Panc1 (cell line): ENCODE data around the gene LUZP2. TPM values are rescaled to one million over a fixed set of nuclear protein-coding genes. Genes with fewer than 3 reads are reported as not detected.

Experiments
- ATAC-seq: fragments of 200-7000 bp; cut with Tn5 transposase; 2 replicates; pipeline ENCODE4 v1.9.1; 2020; ENCODE audit warnings: mild to moderate bottlenecking, moderate library complexity
- BruUV-seq: library from RNA; stranded (reverse); fragments of 400-500 nt; replicated peaks from 2 replicates; lab custom pipeline; 2021; lab: Mats Ljungman, UMichigan
- CTCF ChIA-PET: fragments of 300-600 bp; sonication (Branson Sonifier 250); formaldehyde crosslinking; loops from one replicate; lab custom pipeline; 2022; ENCODE audit warnings: antibody characterized with exemption; lab: Charles Lee
- POLR2A ChIA-PET: fragments of 300-600 bp; sonication (Branson Sonifier 250); formaldehyde crosslinking; loops from one replicate; lab custom pipeline; 2022; ENCODE audit warnings: antibody characterized with exemption; lab: Charles Lee
- DNase-seq: peaks from one replicate; pipeline ENCODE4 v3.0.0-alpha.2; 2010; ENCODE audit warnings: low read depth, low spot score
- H3K27ac ChIP-seq: 2 replicates; pipeline ENCODE4 v1.5.1; 2011; ENCODE audit warnings: mild to moderate bottlenecking, low read length, inconsistent platforms
- H3K27me3 ChIP-seq: fragments of 200-500 bp; sonication (Bioruptor generic); 2 replicates; pipeline ENCODE4 v1.6.0; 2014; ENCODE audit warnings: low read length, inconsistent platforms; ENCODE audit not compliant: control insufficient read depth, insufficient read depth
- H3K36me3 ChIP-seq: fragments of 200-500 bp; sonication (Bioruptor generic); 2 replicates; pipeline ENCODE4 v1.5.1; 2014; ENCODE audit warnings: inconsistent platforms, mild to moderate bottlenecking, low read length, moderate library complexity; ENCODE audit not compliant: control insufficient read depth, insufficient read depth
- H3K4me1 ChIP-seq: 2 replicates; pipeline ENCODE4 v1.5.1; 2011; ENCODE audit warnings: inconsistent platforms, mild to moderate bottlenecking, low read length, moderate library complexity; ENCODE audit not compliant: control insufficient read depth, insufficient read depth
- H3K4me3 ChIP-seq, 2 experiments: 2 replicates each; pipeline ENCODE4 v1.5.1; 2011 to 2012; ENCODE audit warnings: low read depth in 2 of 2, low read length in 2 of 2, mild to moderate bottlenecking in 2 of 2, inconsistent platforms in 1 of 2, moderate library complexity in 1 of 2
- H3K9me3 ChIP-seq: fragments of 200-500 bp; sonication (Bioruptor generic); 2 replicates; pipeline ENCODE4 v1.5.1; 2014; ENCODE audit warnings: low read depth, mild to moderate bottlenecking, inconsistent platforms, low read length, moderate library complexity; ENCODE audit not compliant: control insufficient read depth, insufficient read depth
- CTCF ChIP-seq: fragments of 450-650 bp; IDR thresholded peaks from 2 replicates; pipeline ENCODE4 v1.5.1; 2017; ENCODE audit warnings: mild to moderate bottlenecking
- POLR2AphosphoS5 ChIP-seq: IDR thresholded peaks from 2 replicates; pipeline ENCODE4 v1.6.1; 2012; ENCODE audit warnings: mild to moderate bottlenecking, low read depth, low read length, moderate library complexity
- REST ChIP-seq, 2 experiments: IDR thresholded peaks; 2 replicates each; pipeline ENCODE4 v1.6.1; 2011 to 2012; ENCODE audit warnings: low read depth in 2 of 2, control low read depth in 1 of 2, low read length in 1 of 2, mild to moderate bottlenecking in 1 of 2, moderate library complexity in 1 of 2; ENCODE audit not compliant: insufficient read depth in 1 of 2
- SIN3A ChIP-seq: IDR thresholded peaks from 2 replicates; pipeline ENCODE4 v1.6.1; 2012; ENCODE audit warnings: low read depth, mild to moderate bottlenecking, low read length, moderate library complexity, borderline replicate concordance; ENCODE audit not compliant: insufficient read depth
- TCF7L2 ChIP-seq: IDR thresholded peaks from 2 replicates; pipeline ENCODE4 v1.6.1; 2011; ENCODE audit warnings: mild to moderate bottlenecking, low read depth, low read length, inconsistent platforms
- in situ Hi-C: cut with HindIII; loops from 2 replicates; pipeline ENCODE4 v1.10.0; 2016; ENCODE audit warnings: low sequenced_read_pairs, low pct_unique_long_range_greater_than_20kb
- intact Hi-C: fragments of 100-400 bp; cut with micrococcal nuclease; formaldehyde crosslinking; loops from one replicate; pipeline ENCODE4 v1.10.0; 2022; ENCODE audit not compliant: unreplicated experiment
- total RNA-seq: library from RNA; stranded (reverse); gene quantifications from one replicate; pipeline ENCODE4 v1.2.1, GENCODE V29; 2021; ENCODE audit not compliant: unreplicated experiment

The LUZP2 gene
- total RNA-seq, 1 experiment from 2014 or later = 0.18 TPM

- POLR2A ChIA-PET = no interaction called here
- in situ Hi-C loops = no loop called here
- no TSS peak for BruUV-seq
- Histone ChIP-seq H3K4me1 (no peaks in the 10 kb centered on the region), H3K36me3 (no peaks in the 10 kb centered on the region), H3K9me3 (no peaks in the 10 kb centered on the region), H3K27me3 (no peaks in the 10 kb centered on the region), H3K4me3 (no peak overlapping the region), H3K27ac (no peak overlapping the region)
- ATAC-seq = no peak
- intact Hi-C loops = no loop called here
- no peak for DNase-seq
- TF ChIP-seq REST (IDR thresholded peaks at IDR 0.05; ENCODE audit: insufficient read depth in 1 of 2, low read depth in 2 of 2, low read length in 1 of 2) = no peak
- no peak for TF ChIP-seq SIN3A
- CTCF ChIA-PET = no interaction called here
These were observed 242.8 kb downstream of the LUZP2 start for GRCh38 chr11:24739637-24740036.

GRCh38 chr11:24747275-24748251, 250.7 kb downstream of the LUZP2 start:
- CTCF ChIA-PET = no interaction called here
- DNase-seq = no peak
- Histone ChIP-seq H3K9me3 (no peaks in the 10 kb centered on the region), H3K4me3 (no peak overlapping the region), H3K4me1 (no peaks in the 10 kb centered on the region), H3K27ac (no peak overlapping the region), H3K27me3 (no peaks in the 10 kb centered on the region), H3K36me3 (no peaks in the 10 kb centered on the region)
- POLR2A ChIA-PET = interaction anchor here (0.6 kb wide), 1 partner anchor 11 kb away, joined by 3 read pairs; no protein-coding TSS in a partner anchor
- no peak for ATAC-seq
- in situ Hi-C loops (no loop called here), intact Hi-C loops (no loop called here)
- no TSS peak for BruUV-seq
- TF ChIP-seq TCF7L2 (no peak), CTCF (no peak), REST (IDR thresholded peaks at IDR 0.05; ENCODE audit: insufficient read depth in 1 of 2, low read depth in 2 of 2, low read length in 1 of 2) (no peak), POLR2AphosphoS5 (no peak), SIN3A (no peak)
